Keratinocyte (primary cell): Measurements from ENCODE around the gene RNF169.
A peak's percentile ranks its signal among the peaks of the same experiment; 100 is the strongest.

Experiments
- CTCF ChIP-seq, 3 experiments: IDR thresholded peaks in 1 of 3; conservative IDR thresholded peaks in 1 of 3; optimal IDR thresholded peaks in 1 of 3; 2 replicates in 2 of 3; 3 replicates in 1 of 3; pipeline versions ENCODE3 to v1.5.1; 2011; ENCODE audit warnings: low read length in 3 of 3, mild to moderate bottlenecking in 3 of 3, moderate library complexity in 2 of 3, control low read depth in 1 of 3, inconsistent platforms in 1 of 3; ENCODE audit not compliant: insufficient read depth in 2 of 3; ENCODE audit errors: extremely low read depth in 1 of 3
- EZH2 ChIP-seq: IDR thresholded peaks from one replicate; pipeline ENCODE4 v1.6.1; 2012; ENCODE audit warnings: inconsistent platforms, mild to moderate bottlenecking, low read length, moderate library complexity

GRCh38 chr11:74701351-74701750 is 47.3 kb upstream of the RNF169 start:
- TF ChIP-seq CTCF (optimal IDR thresholded peaks at IDR 0.05 in 1 of 3, IDR thresholded peaks at IDR 0.05 in 1 of 3, conservative IDR thresholded peaks at IDR 0.05 in 1 of 3; ENCODE audit: extremely low read depth in 1 of 3, insufficient read depth in 2 of 3, low read length in 3 of 3) (peak in 1 of 3 experiments; percentile 41), EZH2 (no peak)
